Measurements from ENCODE around the gene LRRC45.
A peak's percentile ranks its signal among the peaks of the same experiment; 100 is the strongest.

LRRC45 gene

DNA sequence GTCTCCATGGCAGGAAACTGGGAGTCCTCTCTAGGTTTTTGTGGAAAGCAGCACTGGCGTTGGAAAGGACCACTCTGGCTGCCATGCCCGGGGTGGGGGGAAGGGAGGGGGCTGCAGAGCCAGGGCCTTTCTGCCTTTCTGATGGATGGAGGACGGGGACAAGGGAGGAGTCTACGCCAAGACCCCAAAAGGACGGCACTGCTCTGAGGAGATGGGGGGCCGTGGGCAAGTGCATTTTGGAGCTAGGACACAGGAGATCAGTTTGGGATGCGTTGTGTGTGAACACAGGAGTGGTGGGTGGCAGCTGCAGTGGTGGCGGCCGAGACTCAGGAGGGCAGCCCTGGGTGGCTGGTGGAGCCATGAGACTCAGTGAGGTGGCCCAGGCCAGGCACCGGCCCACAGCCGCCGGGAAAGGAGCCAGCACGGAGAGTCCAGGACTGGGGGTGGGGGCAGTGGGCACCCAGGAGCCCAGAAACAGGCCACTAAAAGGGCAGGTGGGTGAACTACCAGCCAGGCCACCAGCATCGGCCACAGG lies 2.5 kb upstream of the LRRC45 start:
- Histone ChIP-seq H3K27ac (replicated peaks) (no peak overlapping the region), H3K4me3 (replicated peaks; ENCODE audit: insufficient read depth, low read length) (no peak overlapping the region), H3K27me3 (ENCODE audit: insufficient read depth, poor library complexity, severe bottlenecking) (no peaks in the 10 kb centered on the region)
- no peak for TF ChIP-seq POLR2AphosphoS5 (IDR thresholded peaks at IDR 0.05; ENCODE audit: low read depth)
- DNase-seq (ENCODE audit: low read depth in 1 of 2, low spot score in 1 of 2) = no peak

DNA sequence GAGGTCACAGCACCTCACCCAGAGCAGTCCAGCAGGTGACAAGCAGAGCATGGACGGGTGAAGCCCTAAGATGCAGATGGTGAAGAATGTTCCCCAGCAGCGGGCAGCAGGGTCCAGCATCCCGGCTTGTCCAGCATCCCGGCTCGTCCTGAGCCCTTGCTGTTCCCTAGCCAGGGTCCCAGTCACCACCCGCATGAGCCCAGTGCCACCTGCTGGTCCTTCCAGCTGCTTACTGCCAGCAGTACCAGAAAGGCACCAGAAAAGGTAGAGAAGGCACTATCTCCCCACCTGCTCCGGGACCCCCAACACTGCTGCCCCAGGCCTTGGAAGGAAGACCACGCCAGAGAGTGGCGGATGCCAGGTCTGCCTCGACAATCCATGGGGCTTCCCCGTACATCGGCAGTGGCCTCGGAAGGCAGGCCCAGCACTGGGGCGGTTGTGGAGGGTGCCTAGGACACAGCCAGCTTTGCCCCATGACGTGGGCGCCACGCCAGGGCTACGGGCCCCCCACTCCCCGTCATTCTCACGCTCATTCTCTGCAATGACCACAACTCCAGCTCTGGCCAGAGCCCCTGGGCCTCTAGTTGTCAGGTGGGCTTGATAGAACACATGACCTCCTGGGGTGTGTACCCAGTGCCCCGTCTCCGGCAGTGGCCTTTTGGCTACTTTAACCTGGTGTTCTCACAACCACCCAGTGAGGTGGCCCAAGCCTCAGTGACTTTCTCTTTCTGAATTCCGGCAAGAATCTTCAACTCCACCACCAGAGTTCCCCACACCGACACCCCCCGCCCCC lies 1.8 kb upstream of the LRRC45 start:
- Histone ChIP-seq H3K4me3 (replicated peaks; ENCODE audit: insufficient read depth, low read length) (peak overlapping the region; percentile 79), H3K27ac (replicated peaks) (peak overlapping the region; percentile 88)
- peak in 1 of 2 experiments; percentile 75 for DNase-seq (ENCODE audit: low read depth in 1 of 2, low spot score in 1 of 2)

DNA sequence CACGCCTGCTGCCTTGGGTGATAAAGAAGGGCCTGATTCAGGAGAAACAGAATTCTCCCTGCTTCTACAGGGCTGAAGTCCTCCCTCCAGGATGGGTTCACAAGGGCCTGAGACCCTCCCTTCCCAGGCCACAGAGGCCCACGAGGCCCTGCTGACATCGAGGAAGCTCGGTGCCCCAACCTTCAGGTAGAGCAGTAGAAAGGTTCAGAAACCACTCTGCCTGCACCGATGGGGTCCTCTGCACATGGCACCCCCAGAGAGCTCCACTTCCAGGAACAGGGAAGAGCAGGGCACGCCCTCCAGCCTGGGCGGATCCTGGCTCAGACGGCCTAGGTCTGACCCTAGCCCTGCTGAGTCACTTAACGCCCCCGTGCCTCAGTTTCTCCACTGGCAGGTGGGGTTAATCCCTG lies 1.2 kb upstream of the LRRC45 start:
- DNase-seq (ENCODE audit: low read depth in 1 of 2, low spot score in 1 of 2) = peak in 1 of 2 experiments; percentile 41
- H3K27ac ChIP-seq (replicated peaks) = peak overlapping the region; percentile 88
- no peak for TF ChIP-seq POLR2AphosphoS5 (IDR thresholded peaks at IDR 0.05; ENCODE audit: low read depth)
- H3K4me3 ChIP-seq (replicated peaks; ENCODE audit: insufficient read depth, low read length) = peak overlapping the region; percentile 79
- H3K27me3 ChIP-seq (ENCODE audit: insufficient read depth, poor library complexity, severe bottlenecking) = no peaks in the 10 kb centered on the region

More for the DNA sequence above, 1.8 kb upstream of the LRRC45 start:
- no peaks in the 10 kb centered on the region for H3K27me3 ChIP-seq (ENCODE audit: insufficient read depth, poor library complexity, severe bottlenecking)
- no peak for TF ChIP-seq GABPA (IDR thresholded peaks at IDR 0.05; ENCODE audit: low read depth)
- TF ChIP-seq, protein P1, sequence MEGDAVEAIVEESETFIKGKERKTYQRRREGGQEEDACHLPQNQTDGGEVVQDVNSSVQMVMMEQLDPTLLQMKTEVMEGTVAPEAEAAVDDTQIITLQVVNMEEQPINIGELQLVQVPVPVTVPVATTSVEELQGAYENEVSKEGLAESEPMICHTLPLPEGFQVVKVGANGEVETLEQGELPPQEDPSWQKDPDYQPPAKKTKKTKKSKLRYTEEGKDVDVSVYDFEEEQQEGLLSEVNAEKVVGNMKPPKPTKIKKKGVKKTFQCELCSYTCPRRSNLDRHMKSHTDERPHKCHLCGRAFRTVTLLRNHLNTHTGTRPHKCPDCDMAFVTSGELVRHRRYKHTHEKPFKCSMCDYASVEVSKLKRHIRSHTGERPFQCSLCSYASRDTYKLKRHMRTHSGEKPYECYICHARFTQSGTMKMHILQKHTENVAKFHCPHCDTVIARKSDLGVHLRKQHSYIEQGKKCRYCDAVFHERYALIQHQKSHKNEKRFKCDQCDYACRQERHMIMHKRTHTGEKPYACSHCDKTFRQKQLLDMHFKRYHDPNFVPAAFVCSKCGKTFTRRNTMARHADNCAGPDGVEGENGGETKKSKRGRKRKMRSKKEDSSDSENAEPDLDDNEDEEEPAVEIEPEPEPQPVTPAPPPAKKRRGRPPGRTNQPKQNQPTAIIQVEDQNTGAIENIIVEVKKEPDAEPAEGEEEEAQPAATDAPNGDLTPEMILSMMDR (IDR thresholded peaks at IDR 0.05; ENCODE audit: insufficient read depth, low read length) = peak; percentile 84
- TF ChIP-seq SPI1 (IDR thresholded peaks at IDR 0.05; ENCODE audit: borderline replicate concordance, low read depth) = no peak

DNA sequence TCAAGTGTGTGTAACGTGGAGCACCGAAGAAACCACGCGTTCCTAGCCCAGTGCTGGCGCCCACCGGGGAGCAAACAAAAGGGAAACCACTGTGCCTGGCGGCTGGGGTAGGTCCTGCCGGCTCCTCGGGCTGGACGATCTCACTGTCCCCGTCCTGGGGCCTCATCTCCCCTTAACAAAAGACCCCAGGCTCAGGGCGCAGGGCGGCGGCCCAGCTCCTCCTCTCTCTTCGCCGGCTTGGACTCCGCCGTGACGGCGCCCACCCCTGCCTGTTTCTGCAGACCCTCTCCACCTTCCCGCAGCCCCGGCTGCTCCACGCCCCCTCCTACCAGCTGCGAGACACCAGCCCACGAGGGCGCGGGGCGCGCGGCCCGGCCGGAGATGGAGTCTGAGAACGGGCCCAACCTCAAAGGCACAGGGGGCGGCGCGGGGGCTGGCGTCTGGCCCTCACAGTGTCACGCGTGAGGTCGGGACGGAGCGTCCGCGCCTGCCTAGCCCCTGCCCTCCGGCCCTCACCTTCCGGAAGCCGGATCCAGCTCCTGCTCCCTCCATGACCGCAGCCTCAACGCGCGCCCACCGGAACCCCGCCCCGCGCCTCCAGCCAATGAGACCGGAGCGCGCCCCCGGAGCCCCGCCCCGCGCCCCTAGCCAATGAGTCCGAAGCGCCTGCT lies 660 bp upstream of the LRRC45 start, which contains the start of gene CENPX:
CENPX (minus strand) TSS at position 569 of the 671 bp plus-strand sequence; CDS start at position 552, 17 bp downstream.
- no peaks in the 10 kb centered on the region for H3K27me3 ChIP-seq (ENCODE audit: insufficient read depth, poor library complexity, severe bottlenecking)
- peak within 1 kb of the TSS; percentile 88 for H3K27ac ChIP-seq (replicated peaks)
- H3K4me3 ChIP-seq (replicated peaks; ENCODE audit: insufficient read depth, low read length) = peak within 1 kb of the TSS; percentile 85
- TF ChIP-seq POLR2AphosphoS5 (IDR thresholded peaks at IDR 0.05; ENCODE audit: low read depth) (peak; percentile 33; the same call in 1 of the 2 replicates), SPI1 (IDR thresholded peaks at IDR 0.05; ENCODE audit: borderline replicate concordance, low read depth) (no peak), GABPA (IDR thresholded peaks at IDR 0.05; ENCODE audit: low read depth) (peak; percentile 36)
- DNase-seq (ENCODE audit: low read depth in 1 of 2, low spot score in 1 of 2) = no peak

- Histone ChIP-seq H3K27me3 (ENCODE audit: insufficient read depth, poor library complexity, severe bottlenecking) (no peaks in the 10 kb centered on the region), H3K27ac (replicated peaks) (peak overlapping the region; percentile 76), H3K4me3 (replicated peaks; ENCODE audit: insufficient read depth, low read length) (peak overlapping the region; percentile 85)
- peak; percentile 22; the same call in 1 of the 2 replicates for TF ChIP-seq SPI1 (IDR thresholded peaks at IDR 0.05; ENCODE audit: borderline replicate concordance, low read depth)
- TF ChIP-seq, protein P2, sequence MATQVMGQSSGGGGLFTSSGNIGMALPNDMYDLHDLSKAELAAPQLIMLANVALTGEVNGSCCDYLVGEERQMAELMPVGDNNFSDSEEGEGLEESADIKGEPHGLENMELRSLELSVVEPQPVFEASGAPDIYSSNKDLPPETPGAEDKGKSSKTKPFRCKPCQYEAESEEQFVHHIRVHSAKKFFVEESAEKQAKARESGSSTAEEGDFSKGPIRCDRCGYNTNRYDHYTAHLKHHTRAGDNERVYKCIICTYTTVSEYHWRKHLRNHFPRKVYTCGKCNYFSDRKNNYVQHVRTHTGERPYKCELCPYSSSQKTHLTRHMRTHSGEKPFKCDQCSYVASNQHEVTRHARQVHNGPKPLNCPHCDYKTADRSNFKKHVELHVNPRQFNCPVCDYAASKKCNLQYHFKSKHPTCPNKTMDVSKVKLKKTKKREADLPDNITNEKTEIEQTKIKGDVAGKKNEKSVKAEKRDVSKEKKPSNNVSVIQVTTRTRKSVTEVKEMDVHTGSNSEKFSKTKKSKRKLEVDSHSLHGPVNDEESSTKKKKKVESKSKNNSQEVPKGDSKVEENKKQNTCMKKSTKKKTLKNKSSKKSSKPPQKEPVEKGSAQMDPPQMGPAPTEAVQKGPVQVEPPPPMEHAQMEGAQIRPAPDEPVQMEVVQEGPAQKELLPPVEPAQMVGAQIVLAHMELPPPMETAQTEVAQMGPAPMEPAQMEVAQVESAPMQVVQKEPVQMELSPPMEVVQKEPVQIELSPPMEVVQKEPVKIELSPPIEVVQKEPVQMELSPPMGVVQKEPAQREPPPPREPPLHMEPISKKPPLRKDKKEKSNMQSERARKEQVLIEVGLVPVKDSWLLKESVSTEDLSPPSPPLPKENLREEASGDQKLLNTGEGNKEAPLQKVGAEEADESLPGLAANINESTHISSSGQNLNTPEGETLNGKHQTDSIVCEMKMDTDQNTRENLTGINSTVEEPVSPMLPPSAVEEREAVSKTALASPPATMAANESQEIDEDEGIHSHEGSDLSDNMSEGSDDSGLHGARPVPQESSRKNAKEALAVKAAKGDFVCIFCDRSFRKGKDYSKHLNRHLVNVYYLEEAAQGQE (IDR thresholded peaks at IDR 0.05; ENCODE audit: insufficient replicate concordance, low read depth) = no peak
- peak; percentile 54 to 73 for DNase-seq (ENCODE audit: low read depth in 1 of 2, low spot score in 1 of 2)
Measured at GRCh38 chr17:82023447-82024241, 539 bp downstream of the LRRC45 start.

- TF ChIP-seq SPI1 (IDR thresholded peaks at IDR 0.05; ENCODE audit: borderline replicate concordance, low read depth) (no peak), POLR2AphosphoS5 (IDR thresholded peaks at IDR 0.05; ENCODE audit: low read depth) (no peak), GABPA (IDR thresholded peaks at IDR 0.05; ENCODE audit: low read depth) (no peak)
- TF ChIP-seq, protein P1 (IDR thresholded peaks at IDR 0.05; ENCODE audit: insufficient read depth, low read length) = no peak
- TF ChIP-seq, protein P2 (IDR thresholded peaks at IDR 0.05; ENCODE audit: insufficient replicate concordance, low read depth) = no peak
- DNase-seq (ENCODE audit: low read depth in 1 of 2, low spot score in 1 of 2) = no peak
- H3K27ac ChIP-seq (replicated peaks) = no peak overlapping the region
Measured at GRCh38 chr17:82024859-82025258, 1.8 kb downstream of the LRRC45 start.

More at GRCh38 chr17:82024859-82025258, 1.8 kb downstream of the LRRC45 start:
- H3K27me3 ChIP-seq (ENCODE audit: insufficient read depth, poor library complexity, severe bottlenecking) = no peaks in the 10 kb centered on the region
- H3K4me3 ChIP-seq (replicated peaks; ENCODE audit: insufficient read depth, low read length) = no peak overlapping the region

Data from HL-60 (cell line).